Neural crest cell (in vitro differentiated cells): ENCODE data around the gene MEGF6. TPM values are rescaled to one million over a fixed set of nuclear protein-coding genes. Genes with fewer than 3 reads are reported as not detected.

Experiments
- DNase-seq: peaks from one replicate; pipeline ENCODE4 v3.0.0; 2021; ENCODE audit warnings: low read depth, mixed read lengths, low spot score
- H3K27ac Mint-ChIP-seq: one replicate; pipeline ENCODE4 v1.8.0; 2021; ENCODE audit warnings: mild to moderate bottlenecking, mixed read lengths; ENCODE audit not compliant: unreplicated experiment
- H3K27me3 Mint-ChIP-seq: 2 replicates; pipeline ENCODE4 v1.8.0; 2021; ENCODE audit warnings: low read depth, mild to moderate bottlenecking, mixed read lengths
- H3K36me3 Mint-ChIP-seq: 2 replicates; pipeline ENCODE4 v1.8.0; 2021; ENCODE audit warnings: low read depth, mild to moderate bottlenecking, mixed read lengths
- H3K4me1 Mint-ChIP-seq: 2 replicates; pipeline ENCODE4 v1.8.0; 2021; ENCODE audit warnings: mixed read lengths
- H3K4me3 Mint-ChIP-seq: one replicate; pipeline ENCODE4 v1.8.0; 2021; ENCODE audit warnings: mild to moderate bottlenecking, mixed read lengths
- H3K9me3 Mint-ChIP-seq: 2 replicates; pipeline ENCODE4 v1.8.0; 2021; ENCODE audit warnings: mixed read lengths
- CTCF ChIP-seq: fragments of 200-600 bp; sonication (generic); conservative IDR thresholded peaks from 2 replicates; pipeline ENCODE4 v1.5.0; 2021; ENCODE audit warnings: antibody characterized with exemption, mild to moderate bottlenecking
- total RNA-seq: library from RNA; stranded (reverse); gene quantifications from 2 replicates; pipeline ENCODE4 v1.2.1, GENCODE V29; 2021

The MEGF6 gene
- total RNA-seq, 1 donor from 2014 or later: 36.7 TPM

DNA sequence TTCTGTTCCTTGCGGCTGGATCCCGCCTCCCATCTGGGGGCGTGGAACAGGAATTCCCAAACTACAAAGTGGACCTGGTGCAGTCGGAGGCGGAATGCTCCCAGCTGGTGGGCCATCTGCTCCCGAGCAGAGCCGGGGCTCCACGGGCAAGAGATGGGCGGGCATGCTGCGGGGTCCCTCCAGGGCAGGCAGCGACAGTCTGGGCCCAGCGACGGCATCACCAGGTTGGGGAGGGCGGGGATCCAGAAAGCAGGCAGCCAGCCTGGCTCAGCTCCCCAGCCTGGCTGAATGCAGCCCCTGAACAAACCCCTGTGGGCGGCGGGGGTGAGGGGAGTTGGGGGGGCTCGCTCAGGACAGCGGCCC lies 3.6 kb downstream of the MEGF6 start:
- no peak overlapping the region for H3K4me3 Mint-ChIP-seq
- H3K36me3 Mint-ChIP-seq: no peaks in the 10 kb centered on the region
- peaks cover 7% of the 10 kb centered on the region for H3K27me3 Mint-ChIP-seq
- TF ChIP-seq CTCF: no peak
- H3K4me1 Mint-ChIP-seq: peaks cover 26% of the 10 kb centered on the region
- DNase-seq: no peak
- H3K9me3 Mint-ChIP-seq: no peaks in the 10 kb centered on the region
- no peak overlapping the region for H3K27ac Mint-ChIP-seq

DNA sequence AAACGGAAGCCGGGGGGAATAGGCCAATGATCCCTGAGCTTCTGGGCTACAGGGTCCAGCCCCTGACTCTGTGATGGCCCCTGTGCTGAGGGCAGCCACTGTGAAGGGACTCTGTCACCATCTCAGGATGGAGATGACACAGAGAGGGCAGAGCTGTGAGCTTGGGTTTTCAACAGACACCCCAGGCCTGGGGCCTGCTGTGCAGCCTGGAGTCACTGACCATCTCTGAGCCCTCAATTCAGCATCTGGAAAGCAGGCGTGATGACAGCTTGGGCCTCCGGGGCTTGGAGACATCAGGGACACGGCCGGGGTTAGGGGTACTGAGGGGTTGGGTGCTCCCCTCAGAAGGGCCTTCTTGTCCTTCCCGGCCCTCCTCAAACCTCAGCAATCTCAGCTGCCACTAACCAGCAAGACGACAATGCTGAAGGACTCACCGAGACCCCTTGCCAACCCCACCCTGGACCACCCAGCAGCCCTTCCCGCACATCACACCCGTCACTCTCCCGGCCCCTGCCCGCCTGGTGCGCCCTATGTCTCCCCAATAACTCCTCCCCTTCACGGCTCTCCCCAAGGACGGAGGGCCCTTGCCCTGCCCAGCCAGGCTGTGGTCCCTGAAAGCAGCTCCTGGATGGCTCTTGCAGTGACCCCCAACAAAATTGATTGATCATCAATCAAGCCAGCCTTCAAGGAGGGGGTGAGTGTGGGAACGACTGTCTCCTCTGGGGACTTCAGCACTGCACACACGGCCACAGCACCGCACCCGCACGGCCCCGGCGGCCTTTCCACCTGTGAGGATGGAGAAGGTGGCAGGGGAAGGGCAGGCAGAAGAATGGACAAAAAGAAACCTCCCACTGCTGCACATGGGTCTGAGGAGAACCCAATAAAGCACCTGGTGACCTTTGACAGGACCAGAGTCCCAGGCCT lies 4.3 kb downstream of the MEGF6 start:
- no peak for TF ChIP-seq CTCF
- H3K9me3 Mint-ChIP-seq: no peaks in the 10 kb centered on the region
- H3K27me3 Mint-ChIP-seq: peaks cover 4% of the 10 kb centered on the region
- H3K4me3 Mint-ChIP-seq: no peak overlapping the region
- DNase-seq: no peak
- H3K36me3 Mint-ChIP-seq: no peaks in the 10 kb centered on the region
- peak overlapping the region; percentile 6 for H3K27ac Mint-ChIP-seq
- H3K4me1 Mint-ChIP-seq: peaks cover 26% of the 10 kb centered on the region

DNA sequence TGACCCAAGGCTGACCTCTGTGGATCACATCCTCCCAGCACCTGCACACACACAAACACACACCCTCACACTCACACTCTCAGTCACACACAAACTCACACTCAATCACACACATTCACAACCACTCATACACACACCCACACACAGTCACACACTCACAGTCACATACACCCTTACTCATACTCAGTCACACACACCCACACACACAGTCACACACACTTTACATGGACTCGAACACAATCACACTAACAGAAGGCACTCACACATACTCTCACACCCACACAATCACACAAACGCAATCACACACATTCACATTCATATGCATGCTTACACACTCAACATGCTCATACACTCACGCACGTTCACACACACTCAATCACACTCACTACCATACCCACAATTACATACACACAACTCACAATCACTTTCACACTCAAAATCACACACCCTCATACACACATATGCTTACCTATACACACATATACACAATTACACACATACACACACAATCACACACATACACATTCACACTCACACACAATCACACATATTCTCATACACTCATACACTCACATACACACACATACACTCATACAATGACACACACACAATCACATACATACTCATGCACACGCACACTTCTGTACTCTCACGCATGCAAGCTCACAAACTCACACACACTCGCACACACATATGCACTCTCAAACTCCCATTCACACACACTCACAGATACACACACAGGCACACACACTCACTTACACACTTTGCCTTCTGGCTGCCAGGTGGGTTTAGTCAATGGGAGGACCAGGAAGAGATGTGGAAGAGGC lies 6.1 kb downstream of the MEGF6 start:
- no peaks in the 10 kb centered on the region for H3K27me3 Mint-ChIP-seq

GRCh38 chr1:3604468-3604974 lies 6.8 kb downstream of the MEGF6 start:
- DNase-seq: no peak
- Mint-ChIP-seq H3K9me3 (no peaks in the 10 kb centered on the region), H3K4me3 (no peak overlapping the region), H3K27me3 (no peaks in the 10 kb centered on the region), H3K27ac (no peak overlapping the region), H3K4me1 (peaks cover 15% of the 10 kb centered on the region), H3K36me3 (no peaks in the 10 kb centered on the region)
- TF ChIP-seq CTCF: no peak

More for the DNA sequence above, 6.1 kb downstream of the MEGF6 start:
- no peak overlapping the region for H3K4me3 Mint-ChIP-seq
- no peaks in the 10 kb centered on the region for H3K9me3 Mint-ChIP-seq
- no peaks in the 10 kb centered on the region for H3K36me3 Mint-ChIP-seq
- TF ChIP-seq CTCF: no peak
- DNase-seq: no peak
- H3K27ac Mint-ChIP-seq: no peak overlapping the region
- peaks cover 21% of the 10 kb centered on the region for H3K4me1 Mint-ChIP-seq

GRCh38 chr1:3603571-3604467 lies 7.5 kb downstream of the MEGF6 start:
- H3K27ac Mint-ChIP-seq: no peak overlapping the region
- DNase-seq: no peak
- no peaks in the 10 kb centered on the region for H3K36me3 Mint-ChIP-seq
- H3K4me3 Mint-ChIP-seq: no peak overlapping the region
- H3K4me1 Mint-ChIP-seq: peaks cover 13% of the 10 kb centered on the region
- no peaks in the 10 kb centered on the region for H3K27me3 Mint-ChIP-seq
- no peaks in the 10 kb centered on the region for H3K9me3 Mint-ChIP-seq
- no peak for TF ChIP-seq CTCF
